ENCODE data around the gene MRPS27.

GRCh38 chr5:72177538-72177937 lies 142.5 kb downstream of the MRPS27 start:
- no peak for TF ChIP-seq POLR2AphosphoS5 (IDR thresholded peaks at IDR 0.05; ENCODE audit: borderline replicate concordance, low read depth, low read length)
- TF ChIP-seq EZH2 (IDR thresholded peaks at IDR 0.05), result no peak
